T-cell (primary cell): ENCODE measurements around the gene RAB11FIP3. TPM values are rescaled to one million over a fixed set of nuclear protein-coding genes. Genes with fewer than 3 reads are reported as not detected.

Experiments
- ATAC-seq, 4 experiments: fragments of 200-7000 bp in 3 of 4; fragments of 150-1000 bp in 1 of 4; cut with Tn5 transposase; replicated peaks in 1 of 4; 1 replicate in 3 of 4; 2 replicates in 1 of 4; pipeline ENCODE4 v1.10.0; 2021; ENCODE audit warnings: moderate library complexity in 3 of 4, mild to moderate bottlenecking in 2 of 4, moderate number of reproducible peaks in 1 of 4
- CTCF ChIA-PET, 2 donors: fragments of 300-600 bp; sonication (Branson Sonifier 250); formaldehyde crosslinking; loops; one replicate each; lab custom pipeline; 2022; ENCODE audit warnings: antibody characterized with exemption in 2 of 2; lab: Charles Lee
- POLR2A ChIA-PET, 2 donors: fragments of 300-600 bp; sonication (Branson Sonifier 250); formaldehyde crosslinking; loops; one replicate each; lab custom pipeline; 2022; ENCODE audit warnings: antibody characterized with exemption in 2 of 2; lab: Charles Lee
- DNase-seq, 35 experiments: peaks; one replicate each; pipeline versions ENCODE4 v3.0.0 to v3.0.0-alpha.2; 2013 to 2023
- H3K27ac ChIP-seq: one replicate; pipeline ENCODE4 v1.5.1; 2013; ENCODE audit warnings: low read length
- H3K27me3 ChIP-seq, 2 experiments: replicated peaks in 1 of 2; 1 replicate in 1 of 2; 2 replicates in 1 of 2; pipeline versions ENCODE4 v1.6.1 to v1.7.0; 2013; ENCODE audit warnings: low read length in 1 of 2, mixed read lengths in 1 of 2; ENCODE audit not compliant: control insufficient read depth in 2 of 2, insufficient read depth in 2 of 2; ENCODE audit errors: extremely low read depth in 1 of 2
- H3K36me3 ChIP-seq, 2 donors: 1 replicate in 1 of 2; 2 replicates in 1 of 2; pipeline versions ENCODE4 v1.6.1 to v1.7.0; 2013; ENCODE audit warnings: low read length in 1 of 2; ENCODE audit not compliant: control insufficient read depth in 2 of 2, insufficient read depth in 1 of 2; ENCODE audit errors: extremely low read depth in 1 of 2
- H3K4me1 ChIP-seq, 2 experiments: 1 replicate in 1 of 2; 2 replicates in 1 of 2; pipeline versions ENCODE4 v1.6.1 to v1.7.0; 2013; ENCODE audit warnings: low read length in 2 of 2, mixed read lengths in 1 of 2; ENCODE audit not compliant: insufficient read depth in 2 of 2, control insufficient read depth in 1 of 2; ENCODE audit errors: extremely low read depth in 1 of 2
- H3K4me3 ChIP-seq, 2 donors: 1 replicate in 1 of 2; 2 replicates in 1 of 2; pipeline versions ENCODE4 v1.5.1 to v1.7.0; 2013; ENCODE audit warnings: mild to moderate bottlenecking in 2 of 2, low read length in 1 of 2, moderate library complexity in 1 of 2; ENCODE audit not compliant: control insufficient read depth in 1 of 2; ENCODE audit errors: extremely low read depth in 1 of 2
- H3K9me3 ChIP-seq: 2 replicates; pipeline ENCODE4 v1.7.0; 2013
- H3K27ac Mint-ChIP-seq, 2 donors: one replicate each; pipeline ENCODE4 v1.8.0; 2020 to 2021; ENCODE audit warnings: mild to moderate bottlenecking in 2 of 2, mixed read lengths in 2 of 2
- H3K27me3 Mint-ChIP-seq, 2 donors: one replicate each; pipeline ENCODE4 v1.8.0; 2021 to 2022; ENCODE audit warnings: mixed read lengths in 2 of 2
- H3K36me3 Mint-ChIP-seq: one replicate; pipeline ENCODE4 v1.8.0; 2021; ENCODE audit warnings: mixed read lengths
- H3K4me1 Mint-ChIP-seq, 3 donors: one replicate each; pipeline ENCODE4 v1.8.0; 2020 to 2022; ENCODE audit warnings: mixed read lengths in 3 of 3, mild to moderate bottlenecking in 1 of 3
- H3K4me3 Mint-ChIP-seq, 3 donors: one replicate each; pipeline ENCODE4 v1.8.0; 2020 to 2022; ENCODE audit warnings: mild to moderate bottlenecking in 3 of 3, mixed read lengths in 3 of 3, moderate library complexity in 3 of 3
- H3K9me3 Mint-ChIP-seq, 3 donors: one replicate each; pipeline ENCODE4 v1.8.0; 2020 to 2022; ENCODE audit warnings: mixed read lengths in 3 of 3
- WGBS: methylation state at CpG from one replicate; pipeline ENCODE4 v1.1.5; 2013; ENCODE audit warnings: missing lambda C conversion rate; ENCODE audit not compliant: insufficient coverage; 5-methylcytosine and 5-hydroxymethylcytosine counted together
- total RNA-seq, 35 experiments: library from RNA in 6 of 35; stranded (reverse) in 6 of 35; fragments of 120-200 nt in 1 of 35; gene quantifications; one replicate each; pipeline versions ENCODE4 v1.2.1 to v1.2.4 and lab custom pipeline; 2013 to 2026

RAB11FIP3 gene
- total RNA-seq, 5 donors from 2014 or later (not counting 1 experiment from before 2014, with no cell fraction given): 36.9 to 49.0 (median 44.1) TPM

DNA sequence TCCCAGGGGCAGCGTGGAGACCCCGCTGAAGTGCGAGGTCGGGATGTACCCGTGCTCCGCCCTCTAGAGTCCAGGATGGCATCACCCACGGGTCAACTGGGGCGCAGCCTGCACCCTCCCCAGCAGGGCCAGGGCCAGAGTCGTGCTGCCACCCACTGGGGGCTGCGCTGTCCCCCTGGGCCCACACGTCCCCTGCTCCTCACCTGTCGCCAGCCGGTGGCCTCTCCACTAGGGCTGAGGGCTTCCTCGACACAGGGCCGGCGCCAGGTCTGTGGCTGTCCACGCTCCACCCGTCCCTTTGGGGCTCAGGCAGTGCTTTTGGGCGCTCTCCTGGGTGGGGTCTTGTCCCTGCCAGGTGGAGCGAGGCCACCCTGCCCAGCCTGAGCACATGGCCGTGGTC is 123.1 kb downstream of the RAB11FIP3 start:
- Mint-ChIP-seq H3K36me3 (no peaks in the 10 kb centered on the region), H3K27ac (no peak overlapping the region), H3K27me3 (no peaks in the 10 kb centered on the region), H3K4me3 (no peak overlapping the region), H3K9me3 (no peaks in the 10 kb centered on the region), H3K4me1 (no peaks in the 10 kb centered on the region)
- Histone ChIP-seq H3K9me3 (no peaks in the 10 kb centered on the region), H3K4me3 (no peak overlapping the region), H3K27ac (no peak overlapping the region), H3K36me3 (peaks cover 19 to 27% of the 10 kb centered on the region in 2 donors), H3K27me3 (no peaks in the 10 kb centered on the region), H3K4me1 (peaks cover 0 to 11% of the 10 kb centered on the region in 2 experiments)
- ChIA-PET CTCF (no interaction called here), POLR2A (no interaction called here)
- no peak for DNase-seq
- ATAC-seq: no peak
- 94% methylated on average over 21 of the region's 21 CpGs for WGBS

DNA sequence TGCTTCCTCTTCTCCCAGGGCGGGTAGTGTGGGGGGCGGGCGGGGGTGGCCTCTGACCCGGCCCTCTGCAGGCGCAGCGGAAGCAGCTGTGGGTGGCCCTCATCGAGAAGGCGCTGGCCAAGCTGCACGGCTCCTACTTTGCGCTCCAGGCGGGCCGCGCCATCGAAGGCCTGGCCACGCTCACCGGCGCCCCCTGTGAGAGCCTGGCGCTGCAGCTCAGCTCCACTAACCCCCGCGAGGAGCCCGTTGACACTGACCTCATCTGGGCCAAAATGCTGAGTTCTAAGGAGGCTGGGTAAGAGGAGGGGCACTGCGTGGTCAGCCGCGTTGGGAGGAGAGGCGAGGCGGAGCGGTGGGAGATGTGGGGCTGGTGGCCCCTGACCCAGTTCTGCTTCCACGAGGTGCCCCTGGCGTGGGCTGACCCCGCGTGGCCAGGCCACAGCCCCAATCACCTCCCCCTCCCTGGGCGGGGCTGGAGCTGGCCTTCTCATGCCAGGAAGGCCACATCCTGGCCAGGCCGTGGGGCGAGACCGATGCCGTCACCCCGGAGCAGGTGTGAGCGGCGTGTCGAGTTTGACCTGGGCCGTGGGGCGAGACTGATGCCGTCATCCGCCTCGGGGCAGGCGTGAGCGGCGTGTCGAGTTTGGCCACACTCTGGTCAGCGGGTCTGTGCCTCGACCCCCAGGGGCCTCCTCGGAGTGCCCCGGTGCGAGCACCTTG is 124.3 kb downstream of the RAB11FIP3 start:
- Histone ChIP-seq H3K36me3 (peaks cover 19 to 27% of the 10 kb centered on the region in 2 donors), H3K9me3 (no peaks in the 10 kb centered on the region), H3K27ac (no peak overlapping the region), H3K4me1 (peaks cover 0 to 11% of the 10 kb centered on the region in 2 experiments), H3K4me3 (no peak overlapping the region), H3K27me3 (no peaks in the 10 kb centered on the region)
- ChIA-PET CTCF (no interaction called here), POLR2A (no interaction called here)
- 98% methylated on average over 50 of the region's 54 CpGs for WGBS
- Mint-ChIP-seq H3K4me3 (no peak overlapping the region), H3K27me3 (no peaks in the 10 kb centered on the region), H3K36me3 (peaks cover 3% of the 10 kb centered on the region), H3K4me1 (no peaks in the 10 kb centered on the region), H3K27ac (no peak overlapping the region), H3K9me3 (no peaks in the 10 kb centered on the region)
- no peak for DNase-seq
- ATAC-seq: no peak

DNA sequence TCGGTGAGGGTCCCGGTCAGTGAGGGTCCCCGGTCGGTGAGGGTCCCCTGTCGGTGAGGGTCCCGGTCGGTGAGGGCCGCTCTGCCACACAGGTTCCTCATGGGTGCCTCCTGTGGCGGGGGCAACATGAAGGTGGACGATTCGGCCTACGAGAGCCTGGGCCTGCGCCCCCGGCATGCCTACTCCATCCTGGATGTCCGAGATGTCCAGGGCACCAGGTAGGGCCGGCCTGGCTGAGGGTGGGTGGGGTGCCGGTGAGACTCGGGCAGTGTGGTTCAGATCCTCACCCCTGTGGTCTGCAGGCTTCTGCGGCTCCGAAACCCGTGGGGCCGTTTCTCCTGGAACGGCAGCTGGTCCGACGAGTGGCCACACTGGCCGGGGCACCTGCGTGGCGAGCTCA is 125.8 kb downstream of the RAB11FIP3 start:
- Histone ChIP-seq H3K36me3 (peaks cover 19 to 27% of the 10 kb centered on the region in 2 donors), H3K9me3 (no peaks in the 10 kb centered on the region), H3K4me1 (peaks cover 0 to 11% of the 10 kb centered on the region in 2 experiments), H3K4me3 (no peak overlapping the region), H3K27ac (no peak overlapping the region), H3K27me3 (no peaks in the 10 kb centered on the region)
- no peak for ATAC-seq
- Mint-ChIP-seq H3K4me1 (no peaks in the 10 kb centered on the region), H3K9me3 (no peaks in the 10 kb centered on the region), H3K4me3 (no peak overlapping the region), H3K36me3 (peaks cover 3% of the 10 kb centered on the region), H3K27ac (no peak overlapping the region), H3K27me3 (no peaks in the 10 kb centered on the region)
- ChIA-PET CTCF (no interaction called here), POLR2A (no interaction called here)
- WGBS: 96% methylated on average over 28 of the region's 28 CpGs
- DNase-seq: no peak

DNA sequence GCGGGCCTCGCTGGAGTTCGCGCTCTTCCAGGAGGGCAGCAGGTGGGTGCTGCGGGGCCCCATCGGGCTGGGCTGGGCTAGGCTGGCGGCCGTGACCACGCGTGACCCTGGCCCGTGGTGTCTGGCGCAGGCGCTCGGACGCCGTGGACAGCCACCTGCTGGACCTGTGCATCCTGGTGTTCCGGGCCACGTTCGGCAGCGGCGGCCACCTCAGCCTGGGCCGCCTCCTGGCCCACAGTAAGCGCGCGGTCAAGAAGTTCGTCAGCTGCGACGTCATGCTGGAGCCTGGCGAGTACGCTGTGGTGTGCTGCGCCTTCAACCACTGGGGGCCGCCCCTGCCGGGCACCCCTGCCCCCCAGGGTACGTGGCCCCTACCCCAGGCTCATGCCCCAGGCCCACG is 126.7 kb downstream of the RAB11FIP3 start:
- Histone ChIP-seq H3K27ac (no peak overlapping the region), H3K36me3 (peaks cover 16 to 22% of the 10 kb centered on the region in 2 donors), H3K9me3 (no peaks in the 10 kb centered on the region), H3K27me3 (peaks cover 0 to 3% of the 10 kb centered on the region in 2 experiments), H3K4me3 (no peak overlapping the region), H3K4me1 (peaks cover 0 to 4% of the 10 kb centered on the region in 2 experiments)
- no peaks in the 10 kb centered on the region for H3K4me1 Mint-ChIP-seq
- peaks cover 3% of the 10 kb centered on the region for H3K36me3 Mint-ChIP-seq
- ATAC-seq (no peak), DNase-seq (no peak)
- WGBS: 97% methylated on average over 31 of the region's 35 CpGs
- H3K9me3 Mint-ChIP-seq: no peaks in the 10 kb centered on the region
- CTCF ChIA-PET: no interaction called here
- H3K27ac Mint-ChIP-seq: no peak overlapping the region
- POLR2A ChIA-PET: no interaction called here
- no peaks in the 10 kb centered on the region for H3K27me3 Mint-ChIP-seq
- no peak overlapping the region for H3K4me3 Mint-ChIP-seq

DNA sequence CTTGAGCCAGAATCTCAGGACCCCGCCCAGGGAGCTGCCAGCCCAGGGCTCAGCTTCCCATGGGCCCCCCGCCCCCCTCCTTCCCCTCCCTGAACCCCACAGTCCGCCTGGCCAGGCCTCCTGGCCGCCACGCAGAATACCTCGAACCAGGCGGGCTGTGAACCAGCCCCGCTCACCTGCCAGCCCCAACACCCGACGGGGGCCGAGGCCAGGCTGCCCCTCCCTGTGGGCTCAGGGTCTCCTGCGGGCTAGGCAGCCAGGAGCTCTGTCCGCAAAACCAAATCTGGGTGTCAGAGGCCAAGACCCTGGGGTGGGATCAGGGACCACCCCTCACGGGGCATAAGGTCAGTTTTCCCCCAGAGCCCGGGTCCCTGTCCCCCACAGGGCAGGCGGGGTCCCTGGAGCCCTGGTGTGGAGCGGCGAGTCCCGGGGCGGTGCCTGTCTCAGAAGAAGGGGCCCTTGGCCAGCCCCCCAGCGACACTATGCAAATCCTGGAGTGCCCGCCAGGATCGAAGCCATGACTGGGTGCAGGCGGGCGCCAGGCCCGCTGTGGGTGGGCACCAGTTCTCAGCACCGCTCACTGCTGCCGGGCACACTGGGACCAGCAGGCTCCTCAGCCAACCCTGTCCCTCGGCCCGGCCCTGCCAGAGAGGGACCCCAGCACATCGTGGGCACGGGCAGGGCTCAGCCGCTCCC is 128.3 kb downstream of the RAB11FIP3 start:
- H3K27me3 Mint-ChIP-seq: peaks cover 0 to 5% of the 10 kb centered on the region in 2 donors
- H3K4me1 ChIP-seq: no peaks in the 10 kb centered on the region
- H3K27ac ChIP-seq: no peak overlapping the region
- no peak overlapping the region for H3K27ac Mint-ChIP-seq
- CTCF ChIA-PET: no interaction called here
- peaks cover 3% of the 10 kb centered on the region for H3K36me3 Mint-ChIP-seq
- H3K27me3 ChIP-seq: peaks cover 0 to 18% of the 10 kb centered on the region in 2 experiments
- H3K9me3 Mint-ChIP-seq: no peaks in the 10 kb centered on the region
- no peak overlapping the region for H3K4me3 ChIP-seq
- no peaks in the 10 kb centered on the region for H3K4me1 Mint-ChIP-seq
- H3K4me3 Mint-ChIP-seq: no peak overlapping the region
- 93% methylated on average over 32 of the region's 33 CpGs for WGBS
- H3K9me3 ChIP-seq: no peaks in the 10 kb centered on the region
- DNase-seq: no peak
- no peak for ATAC-seq
- POLR2A ChIA-PET: no interaction called here
- peaks cover 12 to 16% of the 10 kb centered on the region in 2 donors for H3K36me3 ChIP-seq

DNA sequence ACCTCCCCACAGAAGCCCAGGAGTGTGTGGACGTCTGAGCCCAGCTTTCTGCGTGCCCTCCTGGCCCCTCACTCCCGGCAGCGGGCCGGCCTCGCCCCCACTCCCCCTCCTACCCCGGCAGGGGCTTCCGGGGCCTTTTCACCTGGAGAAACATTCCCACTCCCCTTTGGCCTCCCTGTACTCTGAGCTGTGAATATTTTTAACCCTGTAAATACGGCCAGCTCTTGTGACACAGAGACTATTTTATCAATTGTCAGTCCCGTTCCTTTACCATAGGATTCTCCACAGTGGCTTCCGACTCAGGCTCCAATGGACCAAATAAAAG is 128.8 kb downstream of the RAB11FIP3 start:
- CTCF ChIA-PET: no interaction called here
- ATAC-seq (no peak), DNase-seq (no peak)
- Mint-ChIP-seq H3K9me3 (no peaks in the 10 kb centered on the region), H3K4me1 (no peaks in the 10 kb centered on the region), H3K4me3 (no peak overlapping the region), H3K36me3 (peaks cover 3% of the 10 kb centered on the region), H3K27ac (no peak overlapping the region), H3K27me3 (peaks cover 0 to 8% of the 10 kb centered on the region in 2 donors)
- Histone ChIP-seq H3K4me3 (no peak overlapping the region), H3K27ac (no peak overlapping the region), H3K36me3 (peaks cover 12 to 16% of the 10 kb centered on the region in 2 donors), H3K4me1 (no peaks in the 10 kb centered on the region), H3K27me3 (peaks cover 0 to 24% of the 10 kb centered on the region in 2 experiments), H3K9me3 (no peaks in the 10 kb centered on the region)
- 93% methylated on average over 8 of the region's 11 CpGs for WGBS
- POLR2A ChIA-PET: no interaction called here
